ENCODE data around the gene MYDGF.

The MYDGF gene

DNA sequence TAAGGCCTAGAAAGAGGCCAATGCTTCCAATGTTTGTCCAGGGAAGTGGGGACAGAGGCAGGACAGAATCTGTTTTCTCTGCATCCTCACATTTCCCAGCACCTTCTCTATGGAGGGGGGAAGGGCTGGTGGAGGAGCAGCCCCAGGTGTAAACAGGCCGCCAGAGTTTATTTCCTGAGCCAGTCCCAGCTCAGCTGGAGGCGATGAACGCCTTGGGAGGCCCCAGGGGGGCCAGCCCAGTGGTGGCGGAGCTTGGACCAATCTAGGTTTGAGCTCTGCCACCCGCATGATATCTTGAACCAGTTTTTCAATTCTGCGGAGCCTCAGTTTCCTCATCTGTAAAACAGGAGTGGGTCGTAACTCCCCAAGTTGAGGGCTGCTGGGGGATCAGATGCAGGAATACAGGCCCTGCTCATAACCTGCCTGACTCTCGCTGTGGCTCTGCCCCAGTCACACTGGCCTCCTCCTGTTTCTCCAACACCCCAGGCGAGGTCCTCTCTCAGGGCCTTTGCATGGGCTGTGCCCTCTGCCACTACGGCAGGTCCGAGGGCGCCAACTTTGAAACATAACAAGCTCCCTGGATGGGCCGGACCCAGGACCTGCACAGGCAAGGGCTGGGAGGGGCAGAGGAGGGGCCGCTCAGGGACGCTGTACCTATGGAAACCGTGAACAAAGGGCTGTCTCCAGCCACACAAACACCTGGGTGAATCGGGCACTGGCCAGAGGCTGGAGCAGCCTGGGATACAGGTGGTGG lies 29.7 kb downstream of the MYDGF start:
- DNase-seq: no peak

GRCh38 chr19:4639531-4640246 lies 30.5 kb downstream of the MYDGF start:
- DNase-seq: no peak

GRCh38 chr19:4638828-4639530 lies 31.2 kb downstream of the MYDGF start, which contains the start of gene TNFAIP8L1:
Gene TNFAIP8L1, plus strand, starts transcription at chr19:4639516. Its CDS starts 12,354 bp downstream, at chr19:4651870.
- DNase-seq: peak; percentile 91

- no peak for DNase-seq
These were observed 31.8 kb downstream of the MYDGF start for GRCh38 chr19:4638317-4638716.

GRCh38 chr19:4636761-4637160 lies 33.4 kb downstream of the MYDGF start:
- no peak for DNase-seq

DNA sequence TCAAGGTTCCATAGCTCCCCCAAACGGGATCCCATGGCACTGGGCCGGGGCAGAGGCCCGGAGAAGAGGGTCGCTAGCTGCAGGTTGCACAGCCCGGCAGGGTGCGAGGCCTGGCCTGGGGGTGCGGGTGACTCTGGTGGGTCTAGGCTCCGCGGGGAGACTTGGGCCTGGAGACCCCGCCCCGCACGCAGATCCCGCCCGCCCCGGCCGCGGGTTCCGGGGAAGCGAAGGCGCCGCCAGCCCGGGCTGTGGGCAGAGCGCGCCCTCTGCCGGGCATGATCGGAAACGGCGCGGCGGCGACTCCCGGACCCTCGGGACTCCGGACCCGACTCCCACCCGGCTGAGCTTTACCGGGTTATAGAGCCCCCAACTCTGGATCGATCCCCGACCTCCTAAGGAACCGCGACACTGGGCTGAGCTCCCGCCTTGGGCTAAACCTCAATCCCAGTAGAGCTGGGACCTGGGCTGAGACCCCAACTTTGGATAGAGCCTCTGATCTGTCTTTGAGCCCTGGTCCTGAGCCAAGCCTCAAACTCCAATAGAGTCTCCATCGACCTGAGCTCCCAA lies 33.9 kb downstream of the MYDGF start:
- DNase-seq: no peak

GRCh38 chr19:4635754-4636116 lies 34.4 kb downstream of the MYDGF start:
- DNase-seq: no peak

DNA sequence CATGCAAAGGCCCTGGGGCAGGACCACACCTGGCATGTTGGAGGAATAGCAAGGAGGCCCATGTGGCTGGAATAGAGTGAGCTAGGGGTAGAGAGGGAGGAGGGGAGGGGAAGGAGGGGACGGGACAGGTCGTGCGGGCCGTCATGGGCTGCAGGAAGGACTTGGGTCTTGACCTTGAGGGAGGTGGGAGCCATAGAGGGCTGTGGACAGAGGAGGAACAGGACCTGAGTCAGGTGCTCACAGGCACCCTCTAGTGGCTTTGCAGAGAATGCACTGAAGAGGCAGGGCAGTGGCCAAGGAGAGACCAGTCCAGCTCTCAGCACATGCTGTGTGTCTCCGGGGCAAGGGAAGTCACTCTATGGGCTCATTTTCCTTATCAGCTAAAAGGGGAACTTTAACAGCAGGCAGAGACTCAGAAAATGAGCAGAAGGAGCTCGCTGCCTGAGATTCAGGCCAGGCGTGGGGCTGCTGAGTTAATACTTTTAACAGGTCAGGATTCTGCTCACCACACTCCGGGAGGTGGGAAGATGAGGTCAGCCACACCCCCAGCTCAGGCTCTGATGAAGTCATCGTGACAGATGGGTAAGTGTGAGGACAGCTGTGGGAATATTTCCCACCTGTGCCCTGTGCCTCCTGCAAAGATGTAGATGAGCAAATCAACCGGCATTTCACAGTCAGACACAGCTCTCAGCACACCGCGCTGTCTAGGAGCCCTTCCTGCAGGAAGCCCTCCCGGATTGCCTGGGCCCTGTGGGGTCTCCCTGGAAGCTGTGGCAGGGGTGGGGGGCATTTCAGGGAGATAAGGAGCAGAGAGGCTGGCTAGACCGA lies 36.8 kb downstream of the MYDGF start:
- DNase-seq: no peak

- no peak for DNase-seq
These were observed 45.3 kb downstream of the MYDGF start for GRCh38 chr19:4624733-4625362.

- no peak for DNase-seq
These were observed 45.8 kb downstream of the MYDGF start for GRCh38 chr19:4624301-4624700.

GRCh38 chr19:4622695-4623421 lies 47.3 kb downstream of the MYDGF start:
- no peak for DNase-seq

DNA sequence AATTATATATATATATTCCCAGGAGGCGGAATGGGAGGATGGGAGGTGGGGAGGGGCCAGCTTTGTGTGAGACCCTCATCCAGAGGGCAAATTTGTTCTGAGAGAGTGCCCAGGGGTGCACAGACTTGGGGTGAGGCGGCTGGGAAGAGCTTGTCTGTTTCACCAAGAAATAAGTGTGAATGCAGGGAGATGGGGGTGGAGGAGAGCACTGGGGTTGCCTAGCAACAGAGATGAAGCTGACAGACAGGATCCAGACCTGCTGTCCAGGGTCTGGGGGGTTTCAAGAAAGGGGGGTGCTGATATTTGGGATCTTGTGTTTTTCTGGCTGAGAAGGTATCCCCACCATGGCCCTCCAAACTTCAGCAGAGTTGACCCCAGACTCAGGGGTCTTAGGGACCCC lies 49.5 kb downstream of the MYDGF start:
- no peak for DNase-seq

DNA sequence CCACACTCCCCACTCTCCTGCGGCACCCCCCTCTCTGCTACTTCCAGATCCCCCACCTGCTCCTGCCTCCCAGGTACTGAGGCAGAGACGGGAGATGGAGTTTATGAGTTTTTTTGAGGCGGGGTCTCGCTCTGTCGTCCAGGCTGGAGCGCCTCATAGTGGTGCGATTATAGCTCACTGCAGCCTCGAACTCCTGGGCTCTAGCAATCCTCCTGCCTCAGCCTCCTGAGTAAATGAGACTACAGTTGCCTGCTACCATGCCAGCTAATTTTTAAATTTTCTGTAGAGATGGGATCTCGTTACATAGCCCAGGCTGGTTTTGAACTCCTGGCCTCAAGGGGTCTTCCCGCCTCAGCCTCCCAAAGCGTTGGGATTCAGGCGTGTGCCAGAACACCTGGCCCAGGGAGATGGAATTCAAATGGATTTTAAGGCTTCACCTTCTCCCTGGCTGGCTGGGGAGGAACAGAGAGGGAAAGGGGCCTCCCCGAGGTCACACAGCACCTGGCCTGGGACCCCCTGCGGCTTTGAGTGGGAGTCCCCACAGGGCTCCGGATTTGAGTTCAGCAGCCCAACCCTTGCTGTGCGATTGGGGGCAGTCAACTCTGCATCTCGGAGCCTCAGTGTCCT lies 50.4 kb downstream of the MYDGF start:
- DNase-seq: no peak

- DNase-seq: no peak
These were observed 52.1 kb downstream of the MYDGF start for GRCh38 chr19:4618019-4618418.

DNA sequence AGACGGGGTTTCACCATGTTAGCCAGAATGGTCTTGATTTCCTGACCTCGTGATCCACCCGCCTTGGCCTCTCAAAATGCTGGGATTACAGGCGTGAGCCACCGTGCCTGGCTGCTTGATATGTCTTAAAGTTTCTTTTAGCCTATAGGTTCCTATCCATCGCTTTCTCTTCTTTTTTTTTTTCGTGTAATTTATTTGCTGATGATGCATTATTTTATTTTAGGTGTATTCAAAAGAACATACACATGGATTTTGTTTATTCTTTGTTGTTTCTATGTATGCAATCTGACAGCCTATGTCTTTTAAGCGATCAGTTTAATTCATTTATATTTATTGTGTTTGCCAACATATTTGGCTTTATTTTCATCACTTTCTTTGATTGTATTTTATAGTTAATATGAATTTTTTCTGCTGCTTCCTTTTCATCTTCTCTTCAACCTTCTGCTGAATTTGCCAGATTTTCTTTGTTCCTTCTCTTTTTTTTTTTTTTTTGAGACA lies 56.8 kb downstream of the MYDGF start:
- DNase-seq: no peak

GRCh38 chr19:4609878-4610511 lies 60.1 kb downstream of the MYDGF start:
- DNase-seq: no peak
